Prostate gland (tissue), 2 donors: ENCODE measurements around the gene CD58.
A peak's percentile ranks its signal among the peaks of the same experiment; 100 is the strongest.

ENCODE experiments used
- POLR2A ChIP-seq: fragments of 450-650 bp; IDR thresholded peaks from one replicate; pipeline ENCODE4 v1.6.1; 2016; ENCODE audit warnings: antibody characterized with exemption, mild to moderate bottlenecking
- POLR2AphosphoS5 ChIP-seq: sonication (generic); formaldehyde crosslinking; IDR thresholded peaks from one replicate; pipeline ENCODE4 v1.6.1; 2017; ENCODE audit warnings: antibody characterized with exemption
- TF ChIP-seq, protein P1 (sequence below), 4 experiments: fragments of 200-600 bp in 2 of 4; fragments of 450-650 bp in 2 of 4; sonication (generic) in 2 of 4; IDR thresholded peaks; 1 replicate in 3 of 4; 2 replicates in 1 of 4; pipeline ENCODE4 v1.5.1; 2016 to 2019; ENCODE audit warnings: antibody characterized with exemption in 4 of 4, mild to moderate bottlenecking in 2 of 4, moderate library complexity in 2 of 4

DNA sequence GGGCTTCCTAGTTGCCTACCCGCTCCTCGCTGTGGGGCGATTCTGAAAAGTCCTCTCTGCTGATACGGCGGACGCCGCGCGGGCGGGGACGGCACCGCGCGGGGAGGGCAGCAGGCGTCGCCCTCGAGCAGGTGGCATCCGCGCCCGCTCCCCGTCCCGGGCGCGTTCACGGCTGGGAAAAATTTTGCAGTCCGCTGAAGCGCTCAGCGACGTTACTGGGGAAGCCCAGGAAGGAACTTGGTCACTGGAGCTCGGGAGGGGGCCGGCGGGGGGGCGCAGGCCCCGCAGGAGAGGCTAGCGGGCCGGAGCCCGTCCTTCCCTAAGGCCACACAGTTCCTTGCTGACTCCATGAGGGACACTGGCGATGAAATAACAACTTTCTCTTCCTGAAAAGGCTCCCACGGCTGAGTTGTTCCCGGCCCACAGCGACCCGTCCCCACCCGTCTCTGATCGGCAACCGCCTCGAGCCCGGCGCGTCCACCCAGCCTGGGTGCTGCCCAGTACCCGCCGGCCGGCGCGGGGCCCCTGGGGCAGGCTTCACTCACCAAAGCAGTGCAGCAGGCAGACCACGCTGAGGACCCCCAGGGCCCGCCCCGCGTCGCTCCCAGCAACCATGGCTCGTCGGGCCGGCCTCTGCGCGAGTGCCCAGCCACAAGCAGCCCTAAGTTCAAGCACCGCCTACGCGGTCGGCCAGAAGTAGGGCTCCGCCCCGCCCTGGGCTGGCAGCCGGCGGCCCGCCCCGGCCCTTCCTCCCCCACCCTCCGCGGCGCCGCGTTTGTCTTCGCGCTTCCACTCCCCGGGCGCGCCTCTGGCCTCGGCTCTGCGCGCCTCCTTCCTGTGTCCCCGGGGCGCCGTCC is at the start of gene CD58:
- TF ChIP-seq POLR2AphosphoS5 (peak; percentile 23), POLR2A (peak; percentile 82)
- TF ChIP-seq, protein P1, sequence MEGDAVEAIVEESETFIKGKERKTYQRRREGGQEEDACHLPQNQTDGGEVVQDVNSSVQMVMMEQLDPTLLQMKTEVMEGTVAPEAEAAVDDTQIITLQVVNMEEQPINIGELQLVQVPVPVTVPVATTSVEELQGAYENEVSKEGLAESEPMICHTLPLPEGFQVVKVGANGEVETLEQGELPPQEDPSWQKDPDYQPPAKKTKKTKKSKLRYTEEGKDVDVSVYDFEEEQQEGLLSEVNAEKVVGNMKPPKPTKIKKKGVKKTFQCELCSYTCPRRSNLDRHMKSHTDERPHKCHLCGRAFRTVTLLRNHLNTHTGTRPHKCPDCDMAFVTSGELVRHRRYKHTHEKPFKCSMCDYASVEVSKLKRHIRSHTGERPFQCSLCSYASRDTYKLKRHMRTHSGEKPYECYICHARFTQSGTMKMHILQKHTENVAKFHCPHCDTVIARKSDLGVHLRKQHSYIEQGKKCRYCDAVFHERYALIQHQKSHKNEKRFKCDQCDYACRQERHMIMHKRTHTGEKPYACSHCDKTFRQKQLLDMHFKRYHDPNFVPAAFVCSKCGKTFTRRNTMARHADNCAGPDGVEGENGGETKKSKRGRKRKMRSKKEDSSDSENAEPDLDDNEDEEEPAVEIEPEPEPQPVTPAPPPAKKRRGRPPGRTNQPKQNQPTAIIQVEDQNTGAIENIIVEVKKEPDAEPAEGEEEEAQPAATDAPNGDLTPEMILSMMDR (IDR thresholded peaks at IDR 0.05), result peak in 3 of 4 experiments; percentile 39 to 73 (median 70)
